GM13977 (cell line): ENCODE data around the gene SEL1L2.
A peak's percentile ranks its signal among the peaks of the same experiment; 100 is the strongest.

ENCODE experiments used
- DNase-seq: peaks from one replicate; pipeline ENCODE4 v3.0.0; 2012; ENCODE audit warnings: low spot score
- in situ Hi-C: fragments of 300-500 bp; cut with MboI; formaldehyde crosslinking; loops from one replicate; pipeline ENCODE4 v1.12.0; 2022; ENCODE audit warnings: low sequenced_read_pairs, low pct_unique_long_range_greater_than_20kb, mixed read lengths, inconsistent platforms; ENCODE audit not compliant: unreplicated experiment
- TF ChIP-seq, protein P1 (sequence below): IDR thresholded peaks from 2 replicates; pipeline ENCODE4 v1.5.1; 2012; ENCODE audit warnings: mild to moderate bottlenecking, control low read depth; ENCODE audit not compliant: insufficient read depth; ENCODE audit errors: extremely low read depth, missing control alignments

Gene SEL1L2

DNA sequence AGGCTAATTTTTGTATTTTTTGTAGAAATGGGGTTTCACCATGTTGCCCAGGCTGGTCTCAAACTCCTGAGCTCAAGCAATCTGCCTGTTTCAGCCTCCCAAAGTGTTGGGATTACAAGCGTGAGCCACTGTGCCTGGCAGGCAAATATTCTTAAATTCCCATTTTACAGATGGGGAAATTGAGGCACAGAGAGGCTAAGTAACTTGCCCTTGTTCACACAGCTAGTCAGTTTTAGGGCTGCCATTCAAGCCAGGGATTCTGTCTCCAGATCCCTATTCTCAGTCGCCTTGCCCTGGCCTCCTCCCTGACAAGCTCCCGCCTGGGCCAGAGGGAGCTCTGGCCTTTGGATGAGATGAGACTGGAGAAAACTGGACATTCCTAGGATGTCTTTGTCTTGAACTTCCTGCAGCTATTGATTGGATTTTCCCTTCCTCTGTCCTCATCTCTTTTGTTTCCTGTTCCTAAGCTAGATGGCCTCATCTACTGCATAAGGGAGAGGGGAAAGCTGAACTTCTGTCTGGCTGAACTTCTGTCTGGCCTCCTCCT lies 115.1 kb downstream of the SEL1L2 start:
- no peak for DNase-seq
- in situ Hi-C loops, result no loop called here
- TF ChIP-seq, protein P1, sequence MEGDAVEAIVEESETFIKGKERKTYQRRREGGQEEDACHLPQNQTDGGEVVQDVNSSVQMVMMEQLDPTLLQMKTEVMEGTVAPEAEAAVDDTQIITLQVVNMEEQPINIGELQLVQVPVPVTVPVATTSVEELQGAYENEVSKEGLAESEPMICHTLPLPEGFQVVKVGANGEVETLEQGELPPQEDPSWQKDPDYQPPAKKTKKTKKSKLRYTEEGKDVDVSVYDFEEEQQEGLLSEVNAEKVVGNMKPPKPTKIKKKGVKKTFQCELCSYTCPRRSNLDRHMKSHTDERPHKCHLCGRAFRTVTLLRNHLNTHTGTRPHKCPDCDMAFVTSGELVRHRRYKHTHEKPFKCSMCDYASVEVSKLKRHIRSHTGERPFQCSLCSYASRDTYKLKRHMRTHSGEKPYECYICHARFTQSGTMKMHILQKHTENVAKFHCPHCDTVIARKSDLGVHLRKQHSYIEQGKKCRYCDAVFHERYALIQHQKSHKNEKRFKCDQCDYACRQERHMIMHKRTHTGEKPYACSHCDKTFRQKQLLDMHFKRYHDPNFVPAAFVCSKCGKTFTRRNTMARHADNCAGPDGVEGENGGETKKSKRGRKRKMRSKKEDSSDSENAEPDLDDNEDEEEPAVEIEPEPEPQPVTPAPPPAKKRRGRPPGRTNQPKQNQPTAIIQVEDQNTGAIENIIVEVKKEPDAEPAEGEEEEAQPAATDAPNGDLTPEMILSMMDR, result no peak

DNA sequence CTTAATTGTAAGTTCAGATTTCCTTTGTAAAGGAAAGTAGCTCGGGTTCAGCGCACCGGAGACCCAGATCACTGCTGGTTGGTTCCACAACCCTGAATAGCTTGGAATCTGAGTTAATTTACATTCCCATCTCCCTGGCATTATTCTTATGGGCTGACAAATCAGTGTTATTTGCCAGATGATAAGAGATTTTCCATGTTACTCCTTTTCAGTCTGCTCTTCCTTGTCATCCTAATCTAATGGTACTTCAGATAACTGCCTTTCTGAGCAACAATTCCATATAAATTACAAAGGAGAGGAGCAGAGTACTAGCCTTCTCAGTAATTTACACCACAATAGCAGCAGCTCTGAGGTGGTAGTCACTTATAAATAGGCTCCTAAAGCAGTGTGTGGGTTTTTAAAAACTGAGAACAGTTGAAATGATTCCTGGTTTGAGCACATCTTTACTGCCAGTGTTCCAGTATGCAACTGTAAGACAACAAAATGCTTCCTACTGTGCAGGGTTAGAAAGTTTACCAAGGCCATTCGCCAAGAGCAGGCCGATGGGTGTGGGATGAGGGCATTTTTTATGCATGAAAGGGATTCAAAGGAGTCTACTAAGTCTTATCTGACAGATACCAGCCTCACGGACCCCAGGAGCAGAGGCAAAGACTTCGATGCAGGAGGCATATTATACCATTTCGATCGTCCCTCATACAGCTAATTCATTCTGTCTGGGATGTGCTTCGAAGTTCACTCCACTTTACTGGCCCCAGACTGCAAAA lies 115.8 kb downstream of the SEL1L2 start:
- TF ChIP-seq, protein P1, result no peak
- in situ Hi-C loops, result no loop called here
- DNase-seq, result no peak

DNA sequence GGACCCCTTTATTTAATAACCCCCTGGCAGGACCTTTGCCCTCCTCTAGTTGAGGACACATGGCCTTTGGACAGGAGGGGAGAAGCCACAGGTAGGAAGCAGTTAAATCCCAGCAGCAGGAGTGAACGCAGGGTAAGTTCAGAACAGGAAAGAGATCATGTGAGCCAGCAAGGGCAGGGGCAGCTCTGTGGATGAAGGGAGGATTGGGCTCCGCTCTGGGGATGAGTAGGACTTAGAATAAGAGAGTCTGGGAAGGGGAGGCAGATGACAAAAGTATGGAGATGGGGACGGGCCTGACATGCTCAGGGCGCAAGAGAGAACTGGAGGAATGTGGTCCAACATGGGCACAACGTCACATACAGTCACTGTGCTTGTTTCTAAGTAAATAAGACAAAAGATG lies 116.6 kb downstream of the SEL1L2 start:
- DNase-seq, result no peak
- in situ Hi-C loops, result no loop called here
- TF ChIP-seq, protein P1, result no peak

DNA sequence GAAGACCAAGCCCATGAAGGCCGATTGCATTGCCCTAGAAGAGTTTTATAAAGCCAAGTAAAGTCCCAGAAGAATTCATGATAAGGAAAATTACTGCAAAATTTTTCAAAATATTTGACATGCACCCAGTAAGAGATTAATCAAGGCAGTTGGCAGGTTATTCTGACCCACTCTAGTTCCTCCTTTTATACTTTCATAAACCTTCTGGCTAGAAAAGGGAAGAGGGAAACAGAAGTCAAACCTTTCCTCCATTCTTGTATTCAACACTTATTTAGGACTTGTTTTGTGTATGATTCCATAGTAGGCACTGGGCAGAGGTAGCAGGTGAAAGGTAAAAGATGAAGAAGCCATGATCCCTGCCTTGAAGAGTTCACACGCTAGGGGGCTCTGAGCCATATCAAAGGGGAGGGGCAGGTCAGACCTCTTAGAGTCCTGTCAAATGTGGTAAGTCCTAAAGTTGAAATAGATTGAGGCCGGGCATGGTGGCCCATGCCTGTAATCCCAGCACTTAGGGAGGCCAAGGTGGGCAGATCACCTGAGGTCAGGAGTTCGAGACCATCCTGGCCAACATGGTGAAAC lies 120.2 kb downstream of the SEL1L2 start:
- no peak for DNase-seq
- TF ChIP-seq, protein P1, result peak; percentile 32
- in situ Hi-C loops, result no loop called here

DNA sequence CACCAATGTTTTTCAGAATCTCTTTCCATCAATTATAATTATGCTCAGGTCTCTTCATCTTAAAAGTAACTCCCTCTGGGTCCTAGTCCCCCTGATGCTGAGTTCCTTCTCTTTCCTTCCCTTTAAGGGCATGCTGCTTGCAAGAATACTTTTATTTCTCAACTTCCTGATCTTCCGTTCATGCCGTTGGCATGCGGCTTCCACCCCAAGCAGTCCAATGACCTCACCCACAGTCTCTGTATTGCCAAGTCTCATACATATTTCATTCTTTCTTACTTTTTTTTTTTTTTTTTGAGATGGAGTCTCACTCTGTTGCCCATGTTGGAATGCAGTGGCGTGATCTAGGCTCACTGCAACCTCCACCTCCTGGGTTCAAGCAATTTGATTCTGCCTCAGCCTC lies 122.1 kb downstream of the SEL1L2 start:
- in situ Hi-C loops, result no loop called here
- TF ChIP-seq, protein P1, result no peak
- DNase-seq, result no peak

DNA sequence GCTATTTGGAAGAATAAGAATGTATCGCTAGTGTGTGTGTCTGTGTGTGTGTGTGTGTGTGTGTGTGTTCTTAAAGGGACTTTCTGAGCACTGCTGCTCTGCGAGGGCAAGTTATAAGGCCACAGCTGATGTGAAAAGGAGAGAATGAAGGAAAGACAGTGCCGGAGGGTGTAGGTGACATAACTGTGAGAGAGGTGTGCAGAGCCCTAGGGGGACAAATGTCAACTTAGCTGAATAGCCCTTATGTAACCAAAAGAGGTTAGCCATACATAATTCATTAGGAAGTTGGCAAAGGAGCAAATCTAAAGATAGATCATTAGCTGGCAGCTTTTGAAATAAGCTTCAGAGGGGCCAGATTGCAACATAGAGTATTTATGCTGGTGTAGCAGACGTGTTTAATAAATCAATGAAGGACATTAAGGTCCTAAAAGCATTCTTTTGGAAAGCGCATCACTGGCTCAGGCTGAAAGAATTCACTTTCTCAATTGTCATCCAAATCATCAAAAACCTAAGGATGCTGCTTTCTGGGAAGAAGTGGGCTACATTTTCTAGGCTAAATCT lies 124.5 kb downstream of the SEL1L2 start:
- in situ Hi-C loops, result no loop called here
- DNase-seq, result no peak

More for the DNA sequence above, 124.5 kb downstream of the SEL1L2 start:
- TF ChIP-seq, protein P1, result no peak
